ENCODE measurements around the gene CLCC1. TPM values are rescaled to one million over a fixed set of nuclear protein-coding genes. Genes with fewer than 3 reads are reported as not detected.
"Not testable (repeated sequence)": the region's sequence is repeated elsewhere in the genome, so short reads cannot be mapped to it uniquely, and the experiment has no call there.

CLCC1 gene
- total RNA-seq, 1 donor from 2014 or later: 32.1 TPM

DNA sequence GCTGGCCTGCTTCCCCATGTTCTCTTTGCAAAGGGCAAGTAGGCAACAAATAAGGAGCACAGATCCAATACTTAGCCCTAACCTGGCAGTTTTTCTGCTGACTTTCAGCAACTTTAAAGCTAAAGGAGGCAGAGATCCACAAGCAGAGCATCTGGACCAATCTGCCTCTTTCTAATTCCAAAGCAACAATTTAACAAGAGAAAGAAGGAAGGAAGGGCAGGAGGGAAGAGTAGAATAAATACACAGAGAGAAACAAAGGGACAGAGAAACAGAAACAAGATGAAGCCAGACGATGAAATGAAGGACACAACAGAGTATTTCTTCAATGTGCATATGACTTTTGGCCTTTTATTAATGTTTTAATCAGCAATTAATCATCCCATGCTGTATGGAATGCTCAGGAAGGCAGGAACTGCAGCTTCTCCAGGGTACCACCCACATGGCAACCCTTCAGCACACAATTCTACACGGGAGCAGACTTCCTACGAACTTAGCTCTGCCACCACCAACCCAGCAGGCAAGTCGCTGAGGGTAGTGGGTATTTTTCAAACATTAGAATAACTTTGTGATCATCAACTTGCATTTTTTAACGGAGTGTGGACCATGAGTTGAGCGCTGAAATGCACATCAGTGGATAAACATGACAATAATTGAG, 15.3 kb downstream of the CLCC1 start:
- no peaks in the 10 kb centered on the region for H3K27me3 ChIP-seq (ENCODE audit: low read depth)
- H3K4me1 ChIP-seq: peaks cover 15% of the 10 kb centered on the region
- peak overlapping the region; percentile 1 for H3K27ac ChIP-seq
- H3K9me3 ChIP-seq: no peaks in the 10 kb centered on the region
- DNase-seq (no peak), ATAC-seq (no peak)
- TF ChIP-seq, protein P1, sequence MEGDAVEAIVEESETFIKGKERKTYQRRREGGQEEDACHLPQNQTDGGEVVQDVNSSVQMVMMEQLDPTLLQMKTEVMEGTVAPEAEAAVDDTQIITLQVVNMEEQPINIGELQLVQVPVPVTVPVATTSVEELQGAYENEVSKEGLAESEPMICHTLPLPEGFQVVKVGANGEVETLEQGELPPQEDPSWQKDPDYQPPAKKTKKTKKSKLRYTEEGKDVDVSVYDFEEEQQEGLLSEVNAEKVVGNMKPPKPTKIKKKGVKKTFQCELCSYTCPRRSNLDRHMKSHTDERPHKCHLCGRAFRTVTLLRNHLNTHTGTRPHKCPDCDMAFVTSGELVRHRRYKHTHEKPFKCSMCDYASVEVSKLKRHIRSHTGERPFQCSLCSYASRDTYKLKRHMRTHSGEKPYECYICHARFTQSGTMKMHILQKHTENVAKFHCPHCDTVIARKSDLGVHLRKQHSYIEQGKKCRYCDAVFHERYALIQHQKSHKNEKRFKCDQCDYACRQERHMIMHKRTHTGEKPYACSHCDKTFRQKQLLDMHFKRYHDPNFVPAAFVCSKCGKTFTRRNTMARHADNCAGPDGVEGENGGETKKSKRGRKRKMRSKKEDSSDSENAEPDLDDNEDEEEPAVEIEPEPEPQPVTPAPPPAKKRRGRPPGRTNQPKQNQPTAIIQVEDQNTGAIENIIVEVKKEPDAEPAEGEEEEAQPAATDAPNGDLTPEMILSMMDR (IDR thresholded peaks at IDR 0.05): no peak
- H3K4me3 ChIP-seq: peak overlapping the region; percentile 7
- intact Hi-C loops (cut with DNase I): no loop called here
- H3K36me3 ChIP-seq: peaks cover 46% of the 10 kb centered on the region

DNA sequence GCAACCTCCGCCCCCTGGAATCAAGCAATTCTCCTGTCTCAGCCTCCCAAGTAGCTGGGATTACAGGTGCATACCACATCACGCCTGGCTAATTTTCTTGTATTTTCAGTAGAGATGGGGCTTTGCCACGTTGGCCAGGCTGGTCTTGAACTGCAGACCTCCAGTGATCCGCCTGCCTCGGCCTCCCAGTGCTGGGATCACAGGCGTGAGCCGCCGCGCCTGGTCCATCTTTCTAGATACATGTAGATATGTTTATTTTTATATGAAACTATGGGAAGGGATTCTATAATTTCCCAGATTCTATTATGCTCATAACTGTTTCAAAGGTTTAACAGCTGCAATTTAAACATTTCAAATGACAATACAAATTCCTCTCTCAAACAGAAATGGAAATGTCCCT, 27.1 kb downstream of the CLCC1 start:
- DNase-seq (no peak), ATAC-seq (no peak)
- H3K27me3 ChIP-seq (ENCODE audit: low read depth): no peaks in the 10 kb centered on the region
- H3K36me3 ChIP-seq: peaks cover 97% of the 10 kb centered on the region
- H3K4me1 ChIP-seq: no peaks in the 10 kb centered on the region
- intact Hi-C loops (cut with DNase I): no loop called here
- no peaks in the 10 kb centered on the region for H3K9me3 ChIP-seq
- no peak overlapping the region for H3K27ac ChIP-seq
- TF ChIP-seq, protein P1 (IDR thresholded peaks at IDR 0.05): no peak
- no peak overlapping the region for H3K4me3 ChIP-seq

DNA sequence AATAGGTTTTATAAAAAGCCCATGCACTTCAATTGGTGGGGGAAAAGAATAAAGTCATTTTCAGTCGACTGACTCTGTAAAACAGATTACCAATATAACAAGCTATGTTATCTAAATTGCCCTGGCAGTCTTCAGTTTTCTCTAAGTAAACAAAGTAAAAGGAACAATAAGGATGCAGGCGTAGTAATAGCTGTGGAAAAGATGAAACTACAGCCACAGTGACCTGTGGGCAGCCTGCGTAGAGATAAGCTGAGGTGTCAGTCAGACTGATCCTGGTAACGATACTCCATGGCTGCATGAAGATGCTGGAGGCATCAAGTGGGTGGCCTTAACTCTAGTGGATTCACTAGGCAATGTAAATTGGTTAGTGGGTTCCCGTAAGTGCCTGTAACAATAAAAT, 29.3 kb downstream of the CLCC1 start:
- peaks cover 97% of the 10 kb centered on the region for H3K36me3 ChIP-seq
- no peak overlapping the region for H3K27ac ChIP-seq
- DNase-seq (no peak), ATAC-seq (no peak)
- no peak overlapping the region for H3K4me3 ChIP-seq
- intact Hi-C loops (cut with DNase I): no loop called here
- no peaks in the 10 kb centered on the region for H3K9me3 ChIP-seq
- no peaks in the 10 kb centered on the region for H3K4me1 ChIP-seq
- no peaks in the 10 kb centered on the region for H3K27me3 ChIP-seq (ENCODE audit: low read depth)
- TF ChIP-seq, protein P1 (IDR thresholded peaks at IDR 0.05): no peak

DNA sequence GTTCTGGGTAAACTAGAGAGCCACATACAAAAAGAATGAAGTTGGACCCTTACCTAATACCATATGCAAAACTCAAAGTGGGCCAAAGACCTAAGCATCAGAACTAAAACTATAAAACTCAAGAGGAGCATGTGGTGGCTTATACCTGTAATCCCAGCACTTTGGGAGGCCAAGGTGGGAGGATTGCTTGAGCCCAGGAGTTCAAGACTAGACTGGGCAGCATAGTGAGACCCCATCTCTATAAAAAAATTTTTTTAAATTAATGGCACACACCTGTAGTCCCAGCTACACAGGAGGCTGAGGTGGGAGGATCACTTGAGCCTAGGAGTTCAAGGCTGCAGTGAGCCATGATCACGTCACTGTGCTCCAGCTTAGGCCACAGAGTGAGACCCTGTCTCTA, 35.7 kb downstream of the CLCC1 start:
- H3K9me3 ChIP-seq; ATAC-seq; intact Hi-C loops (cut with DNase I); H3K27ac ChIP-seq; H3K4me3 ChIP-seq; H3K4me1 ChIP-seq; H3K27me3 ChIP-seq (ENCODE audit: low read depth); DNase-seq: not testable (repeated sequence)
- H3K36me3 ChIP-seq: peaks cover 96% of the 10 kb centered on the region

DNA sequence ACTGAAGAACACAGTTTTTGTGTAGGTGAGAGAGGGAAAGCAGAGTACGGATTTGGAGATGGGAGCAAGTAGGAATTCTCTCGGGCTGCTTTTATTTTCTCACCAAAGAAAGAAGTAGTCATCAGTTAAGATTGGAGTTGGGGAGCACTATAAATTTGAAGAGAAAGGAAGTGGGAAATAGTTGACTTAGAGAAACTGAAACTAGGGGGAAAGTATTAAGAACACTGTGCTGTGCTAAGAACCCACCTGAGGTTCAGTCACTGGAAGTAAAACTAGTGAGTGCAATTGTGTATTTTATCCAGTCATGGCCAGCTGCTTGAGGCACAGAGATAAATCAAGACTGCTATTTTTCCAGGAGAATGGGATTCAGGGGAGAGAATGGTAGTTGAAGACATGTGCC, 37.4 kb downstream of the CLCC1 start:
- peaks cover 85% of the 10 kb centered on the region for H3K36me3 ChIP-seq

DNA sequence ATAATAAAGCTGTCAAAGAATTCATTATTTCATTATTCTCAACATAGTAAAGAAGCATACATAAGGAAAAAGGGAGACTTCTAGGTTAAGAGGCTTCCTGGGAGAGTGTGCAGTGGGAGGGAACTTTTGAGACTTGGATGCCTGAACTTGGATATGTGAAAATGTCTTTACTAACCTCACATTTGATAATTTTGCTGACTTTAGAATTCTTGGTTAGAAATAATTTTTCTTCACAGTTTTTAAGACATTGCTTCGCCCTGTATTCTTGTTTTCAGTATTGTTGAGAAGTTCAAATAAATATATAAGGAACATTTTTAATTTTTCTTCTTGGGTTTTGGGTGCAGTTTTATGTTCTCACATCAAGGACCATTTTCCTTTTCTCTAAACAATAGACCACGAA, 46.5 kb downstream of the CLCC1 start:
- H3K36me3 ChIP-seq: peaks cover 9% of the 10 kb centered on the region
- no peak for ATAC-seq
- TF ChIP-seq, protein P1 (IDR thresholded peaks at IDR 0.05): no peak
- H3K27ac ChIP-seq: no peak overlapping the region
- H3K4me1 ChIP-seq: no peaks in the 10 kb centered on the region
- intact Hi-C loops (cut with DNase I): no loop called here
- no peaks in the 10 kb centered on the region for H3K27me3 ChIP-seq (ENCODE audit: low read depth)
- no peaks in the 10 kb centered on the region for H3K9me3 ChIP-seq
- no peak for DNase-seq
- no peak overlapping the region for H3K4me3 ChIP-seq

More for the DNA sequence above, 37.4 kb downstream of the CLCC1 start:
- Histone ChIP-seq H3K9me3 (no peaks in the 10 kb centered on the region), H3K27me3 (ENCODE audit: low read depth) (no peaks in the 10 kb centered on the region), H3K27ac (no peak overlapping the region), H3K4me1 (no peaks in the 10 kb centered on the region), H3K4me3 (no peak overlapping the region)
- DNase-seq (no peak), ATAC-seq (no peak)
- TF ChIP-seq, protein P1 (IDR thresholded peaks at IDR 0.05): no peak
- intact Hi-C loops (cut with DNase I): no loop called here

Other genes with a start within 250 kb of the CLCC1 start
- 54.4 TPM for gene STXBP3, start 216.8 kb downstream of the CLCC1 start, total RNA-seq
- 1.3 TPM for gene AKNAD1, start 106.4 kb downstream of the CLCC1 start, total RNA-seq
- gene GPSM2, start 86.5 kb downstream of the CLCC1 start, total RNA-seq: 16.5 TPM
- gene WDR47, start 78.6 kb upstream of the CLCC1 start, total RNA-seq: 14.3 TPM
- 38.8 TPM for gene TAF13, start 112.5 kb upstream of the CLCC1 start, total RNA-seq
- 45.9 TPM for gene TMEM167B, start 127.3 kb upstream of the CLCC1 start, total RNA-seq
- 24.4 TPM for gene ELAPOR1, start 150.6 kb upstream of the CLCC1 start, total RNA-seq